DND-41 (cell line): Measurements from ENCODE around the gene CLTA.

Experiments used
- EZH2 ChIP-seq: IDR thresholded peaks from 3 replicates; pipeline ENCODE4 v1.6.1; 2012; ENCODE audit warnings: borderline replicate concordance, low read depth, mild to moderate bottlenecking, moderate library complexity, low read length, inconsistent platforms; ENCODE audit not compliant: severe bottlenecking
- TF ChIP-seq, protein P1 (sequence below): IDR thresholded peaks from 2 replicates; pipeline ENCODE4 v1.5.1; 2012; ENCODE audit warnings: borderline replicate concordance, low read length, moderate library complexity, mild to moderate bottlenecking; ENCODE audit not compliant: poor library complexity, severe bottlenecking; ENCODE audit errors: extremely low read depth

DNA sequence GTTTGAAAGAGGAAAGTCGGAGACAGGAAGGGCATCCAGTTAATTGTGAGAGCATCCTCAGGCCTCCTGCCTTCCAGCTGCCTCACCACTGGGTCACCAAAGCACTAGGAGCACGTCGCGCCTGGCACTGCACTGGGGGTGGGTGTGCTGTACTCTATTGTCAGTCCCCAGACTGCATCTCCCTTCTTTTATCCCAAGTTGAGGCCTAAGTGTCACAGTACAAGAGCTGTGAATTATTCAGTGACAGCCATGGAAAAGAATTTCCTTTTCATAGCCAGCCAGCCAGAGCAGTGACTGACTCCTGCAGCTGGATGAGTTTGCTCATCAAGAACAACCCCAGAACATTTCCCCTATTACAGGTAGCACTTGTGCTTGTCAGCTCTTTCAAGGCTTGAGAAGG, 16.3 kb downstream of the CLTA start:
- TF ChIP-seq, protein P1, sequence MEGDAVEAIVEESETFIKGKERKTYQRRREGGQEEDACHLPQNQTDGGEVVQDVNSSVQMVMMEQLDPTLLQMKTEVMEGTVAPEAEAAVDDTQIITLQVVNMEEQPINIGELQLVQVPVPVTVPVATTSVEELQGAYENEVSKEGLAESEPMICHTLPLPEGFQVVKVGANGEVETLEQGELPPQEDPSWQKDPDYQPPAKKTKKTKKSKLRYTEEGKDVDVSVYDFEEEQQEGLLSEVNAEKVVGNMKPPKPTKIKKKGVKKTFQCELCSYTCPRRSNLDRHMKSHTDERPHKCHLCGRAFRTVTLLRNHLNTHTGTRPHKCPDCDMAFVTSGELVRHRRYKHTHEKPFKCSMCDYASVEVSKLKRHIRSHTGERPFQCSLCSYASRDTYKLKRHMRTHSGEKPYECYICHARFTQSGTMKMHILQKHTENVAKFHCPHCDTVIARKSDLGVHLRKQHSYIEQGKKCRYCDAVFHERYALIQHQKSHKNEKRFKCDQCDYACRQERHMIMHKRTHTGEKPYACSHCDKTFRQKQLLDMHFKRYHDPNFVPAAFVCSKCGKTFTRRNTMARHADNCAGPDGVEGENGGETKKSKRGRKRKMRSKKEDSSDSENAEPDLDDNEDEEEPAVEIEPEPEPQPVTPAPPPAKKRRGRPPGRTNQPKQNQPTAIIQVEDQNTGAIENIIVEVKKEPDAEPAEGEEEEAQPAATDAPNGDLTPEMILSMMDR, result no peak
- no peak for TF ChIP-seq EZH2
